Measurements from ENCODE around the gene TMEM219.

- TF ChIP-seq MYC (IDR thresholded peaks at IDR 0.05; ENCODE audit: insufficient read depth, insufficient read length, insufficient replicate concordance, low read length, severe bottlenecking) (no peak), CTCF (IDR thresholded peaks at IDR 0.05 in 2 of 3, conservative IDR thresholded peaks at IDR 0.05 in 1 of 3; ENCODE audit: control insufficient read depth in 2 of 3, extremely low read depth in 1 of 3, insufficient read depth in 1 of 3, low read depth in 3 of 3, low read length in 3 of 3) (no peak), ETV6 (conservative IDR thresholded peaks at IDR 0.05 in 1 of 2, IDR thresholded peaks at IDR 0.05 in 1 of 2; ENCODE audit: borderline replicate concordance in 1 of 2, low read depth in 1 of 2) (no peak), RCOR1 (conservative IDR thresholded peaks at IDR 0.05; ENCODE audit: low read depth, low read length) (no peak), POLR2AphosphoS5 (IDR thresholded peaks at IDR 0.05; ENCODE audit: low read length) (no peak), SRF (IDR thresholded peaks at IDR 0.05; ENCODE audit: low read depth in 2 of 2, low read length in 2 of 2) (no peak)
Observed at GRCh38 chr16:29974291-29975133, 12.6 kb downstream of the TMEM219 start.

All from GM12878 (cell line).